HEK293 (cell line): ENCODE results near the gene ZBTB21.

Experiments used
- CTCF ChIP-seq: fragments of 450-650 bp; formaldehyde crosslinking; IDR thresholded peaks from 2 replicates; pipeline ENCODE4 v1.5.1; 2016; ENCODE audit warnings: missing biosample characterization, missing genetic modification characterization
- RBAK ChIP-seq: fragments of 450-650 bp; formaldehyde crosslinking; IDR thresholded peaks from 2 replicates; pipeline ENCODE4 v1.5.1; 2016; ENCODE audit warnings: missing biosample characterization, missing genetic modification characterization
- SETDB1 ChIP-seq: IDR thresholded peaks from one replicate; pipeline ENCODE4 v1.6.1; 2017; ENCODE audit warnings: mild to moderate bottlenecking, low read length, moderate library complexity, mixed read lengths; ENCODE audit not compliant: insufficient read length
- ZFP69B ChIP-seq: fragments of 450-650 bp; formaldehyde crosslinking; IDR thresholded peaks from 2 replicates; pipeline ENCODE4 v1.5.1; 2016; ENCODE audit warnings: missing biosample characterization, missing genetic modification characterization
- ZNF248 ChIP-seq: fragments of 450-650 bp; formaldehyde crosslinking; IDR thresholded peaks from 2 replicates; pipeline ENCODE4 v1.5.1; 2017; ENCODE audit warnings: missing biosample characterization, missing genetic modification characterization
- ZNF707 ChIP-seq: fragments of 450-650 bp; formaldehyde crosslinking; IDR thresholded peaks from 2 replicates; pipeline ENCODE4 v1.5.1; 2016; ENCODE audit warnings: missing biosample characterization, missing genetic modification characterization

GRCh38 chr21:41977034-41977950 lies 32.9 kb downstream of the ZBTB21 start:
- no peak for TF ChIP-seq ZNF707
- TF ChIP-seq ZNF248: no peak
- no peak for TF ChIP-seq ZFP69B (tag by site-specific recombination)
- TF ChIP-seq RBAK (tag by site-specific recombination): no peak
- no peak for TF ChIP-seq CTCF (tag by site-specific recombination)
- no peak for TF ChIP-seq SETDB1
